HEK293T (cell line): Measurements from ENCODE around the gene CRIM1.

Source experiments
- CTCF ChIA-PET: fragments of 350-600 bp; formaldehyde crosslinking; extraction: SDS; loops from one replicate; lab custom pipeline; 2021; ENCODE audit warnings: antibody characterized with exemption, inconsistent platforms; lab: Yijun Ruan, JAX
- POLR2A ChIA-PET: fragments of 350-600 bp; formaldehyde crosslinking; extraction: SDS; loops from one replicate; lab custom pipeline; 2020; ENCODE audit warnings: antibody characterized with exemption, inconsistent platforms; lab: Yijun Ruan, JAX
- DNase-seq: peaks from one replicate; pipeline ENCODE4 v3.0.0; 2012; ENCODE audit warnings: mixed read lengths; ENCODE audit errors: extremely low spot score
- ARNT ChIP-seq: fragments of 450-650 bp; IDR thresholded peaks from 2 replicates; pipeline ENCODE4 v1.6.1; 2017; ENCODE audit warnings: mild to moderate bottlenecking
- BHLHE40 ChIP-seq: fragments of 450-650 bp; IDR thresholded peaks from 2 replicates; pipeline ENCODE4 v1.6.1; 2016; ENCODE audit warnings: mild to moderate bottlenecking, moderate library complexity, borderline replicate concordance
- CTBP1 ChIP-seq: fragments of 450-650 bp; IDR thresholded peaks from 2 replicates; pipeline ENCODE4 v1.6.1; 2016; ENCODE audit warnings: borderline replicate concordance
- ELF4 ChIP-seq: fragments of 450-650 bp; IDR thresholded peaks from 2 replicates; pipeline ENCODE4 v1.6.1; 2017; ENCODE audit warnings: antibody characterized with exemption
- FOXA1 ChIP-seq: fragments of 450-650 bp; IDR thresholded peaks from 2 replicates; pipeline ENCODE4 v1.6.1; 2016; ENCODE audit warnings: mild to moderate bottlenecking
- FOXK2 ChIP-seq: fragments of 450-650 bp; IDR thresholded peaks from 2 replicates; pipeline ENCODE4 v1.6.1; 2016; ENCODE audit warnings: mild to moderate bottlenecking
- HDGF ChIP-seq: fragments of 450-650 bp; IDR thresholded peaks from 2 replicates; pipeline ENCODE4 v1.6.1; 2017; ENCODE audit warnings: antibody characterized with exemption, borderline replicate concordance
- L3MBTL2 ChIP-seq: fragments of 450-650 bp; conservative IDR thresholded peaks from 2 replicates; pipeline ENCODE4 v1.6.1; 2016; ENCODE audit warnings: mild to moderate bottlenecking
- LEF1 ChIP-seq: fragments of 450-650 bp; IDR thresholded peaks from 2 replicates; pipeline ENCODE4 v1.6.1; 2017; ENCODE audit warnings: mild to moderate bottlenecking, borderline replicate concordance
- NFRKB ChIP-seq: fragments of 450-650 bp; IDR thresholded peaks from 2 replicates; pipeline ENCODE4 v1.6.1; 2016; ENCODE audit warnings: mild to moderate bottlenecking, moderate library complexity
- PKNOX1 ChIP-seq: fragments of 450-650 bp; IDR thresholded peaks from 2 replicates; pipeline ENCODE4 v1.6.1; 2016
- SP1 ChIP-seq: fragments of 450-650 bp; IDR thresholded peaks from 2 replicates; pipeline ENCODE4 v1.6.1; 2017
- SUZ12 ChIP-seq: fragments of 450-650 bp; IDR thresholded peaks from 2 replicates; pipeline ENCODE4 v1.6.1; 2016; ENCODE audit warnings: mild to moderate bottlenecking
- TARDBP ChIP-seq: fragments of 450-650 bp; IDR thresholded peaks from 2 replicates; pipeline ENCODE4 v1.6.1; 2016
- ZNF384 ChIP-seq: fragments of 450-650 bp; IDR thresholded peaks from 2 replicates; pipeline ENCODE4 v1.6.1; 2016

The CRIM1 gene

GRCh38 chr2:36589230-36589630, 233.7 kb downstream of the CRIM1 start:
- CTCF ChIA-PET = no interaction called here
- TF ChIP-seq CTBP1 (no peak), BHLHE40 (no peak), LEF1 (no peak), SUZ12 (no peak), L3MBTL2 (no peak), FOXA1 (no peak)
- no peak for DNase-seq
- POLR2A ChIA-PET = interaction anchor here (1.3 kb wide), 1 partner anchor 68 kb away, joined by 3 read pairs; no protein-coding TSS in a partner anchor

DNA sequence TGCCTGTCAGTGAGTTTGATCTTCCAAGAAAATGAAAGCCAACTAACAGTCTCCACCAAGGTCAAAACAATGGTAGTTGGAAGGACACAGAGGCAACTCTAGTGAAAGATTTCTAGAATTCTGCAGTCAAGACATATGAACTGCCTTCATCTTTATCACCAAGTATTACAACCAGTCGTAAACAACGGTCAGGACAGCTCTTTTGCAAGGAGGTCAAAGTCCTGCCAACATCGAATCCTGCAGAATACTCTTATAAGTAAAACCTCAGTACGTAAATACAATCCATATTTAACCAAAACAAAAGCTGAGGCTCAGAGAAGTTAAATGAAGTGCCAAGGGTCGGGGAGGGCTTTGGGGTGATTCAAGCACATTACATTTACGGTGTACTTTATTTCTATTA, 239.3 kb downstream of the CRIM1 start:
- CTCF ChIA-PET = no interaction called here
- POLR2A ChIA-PET = no interaction called here
- no peak for TF ChIP-seq SP1
- no peak for TF ChIP-seq CTBP1
- TF ChIP-seq ZNF384 = no peak
- TF ChIP-seq NFRKB = no peak
- no peak for TF ChIP-seq PKNOX1
- no peak for DNase-seq

DNA sequence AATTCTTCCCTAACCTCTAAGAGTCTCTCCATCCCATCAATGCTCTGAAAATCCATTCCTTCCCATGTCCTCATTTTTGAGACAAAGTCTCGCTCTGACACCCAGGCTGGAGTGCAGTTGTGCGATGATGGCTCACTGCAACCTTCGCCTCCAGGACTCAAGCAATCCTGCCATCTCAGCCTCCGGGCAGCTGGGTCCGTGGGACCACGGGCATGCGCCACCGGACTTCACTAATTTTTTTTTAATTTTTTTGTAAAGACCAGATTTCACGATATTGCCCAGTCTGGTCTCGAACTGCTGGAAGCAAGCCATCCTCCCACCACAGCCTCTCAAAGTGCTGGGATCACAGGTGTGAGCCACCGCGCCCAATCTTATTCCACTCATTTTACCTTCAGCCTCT, 240.8 kb downstream of the CRIM1 start:
- CTCF ChIA-PET = no interaction called here
- POLR2A ChIA-PET = no interaction called here
- TF ChIP-seq TARDBP = no peak
- no peak for TF ChIP-seq BHLHE40
- no peak for TF ChIP-seq NFRKB
- TF ChIP-seq FOXK2 = no peak
- no peak for TF ChIP-seq FOXA1
- no peak for TF ChIP-seq L3MBTL2
- no peak for TF ChIP-seq HDGF
- no peak for TF ChIP-seq PKNOX1
- TF ChIP-seq CTBP1 = no peak
- TF ChIP-seq ELF4 = no peak
- TF ChIP-seq LEF1 = no peak
- no peak for TF ChIP-seq ARNT
- TF ChIP-seq SP1 = no peak
- TF ChIP-seq ZNF384 = no peak
- DNase-seq = no peak

GRCh38 chr2:36597003-36597531, 241.5 kb downstream of the CRIM1 start:
- DNase-seq = no peak
- no peak for TF ChIP-seq SUZ12
- POLR2A ChIA-PET = interaction anchor here (1.0 kb wide), 1 partner anchor 18 kb away, joined by 3 read pairs; no protein-coding TSS in a partner anchor
- CTCF ChIA-PET = no interaction called here

- CTCF ChIA-PET = no interaction called here
- no peak for TF ChIP-seq CTBP1
- no peak for TF ChIP-seq NFRKB
- peak; percentile 75 for TF ChIP-seq L3MBTL2
- TF ChIP-seq SP1 = no peak
- no peak for TF ChIP-seq ZNF384
- TF ChIP-seq SUZ12 = no peak
- POLR2A ChIA-PET = interaction anchor here (0.6 to 1.0 kb wide), 2 partner anchors 19 to 52 kb away, joined by 3 read pairs; no protein-coding TSS in a partner anchor
- DNase-seq = peak; percentile 90
These were observed 242.2 kb downstream of the CRIM1 start, which contains the start of gene FEZ2 for GRCh38 chr2:36597532-36598377. Gene FEZ2, minus strand, starts transcription at chr2:36598168. Its CDS starts 26 bp downstream, at chr2:36598142.
